GM19372 (cell line): ENCODE results near the gene VTA1.
"Not testable (repeated sequence)": the region's sequence is repeated elsewhere in the genome, so short reads cannot be mapped to it uniquely, and the experiment has no call there.

Experiments used
- ATAC-seq: cut with Tn5 transposase; IDR thresholded peaks from one replicate; pipeline ENCODE4 v1.9.1; 2021; ENCODE audit warnings: mild to moderate bottlenecking, low read depth, moderate library complexity; ENCODE audit not compliant: unreplicated experiment

Gene VTA1

GRCh38 chr6:142146828-142147662 lies at the start of gene VTA1, which contains the start of gene NMBR:
VTA1 (plus strand) TSS chr6:142147263; CDS start chr6:142147288, 25 bp downstream.
NMBR (minus strand) TSS chr6:142147122; CDS start chr6:142088658, 58,464 bp downstream.
- peak; percentile 100 for ATAC-seq

- not testable (repeated sequence) for ATAC-seq
These were observed 42.2 kb upstream of the VTA1 start for GRCh38 chr6:142104820-142105219.

- ATAC-seq: not testable (repeated sequence)
These were observed 36.2 kb upstream of the VTA1 start for GRCh38 chr6:142110820-142111219.

- ATAC-seq: no peak
These were observed 34.5 kb upstream of the VTA1 start for GRCh38 chr6:142112451-142113061.

GRCh38 chr6:142117366-142117765 lies 29.7 kb upstream of the VTA1 start:
- no peak for ATAC-seq

- no peak for ATAC-seq
These were observed 28.7 kb upstream of the VTA1 start for GRCh38 chr6:142118328-142118727.

GRCh38 chr6:142118925-142119324 lies 28.1 kb upstream of the VTA1 start:
- no peak for ATAC-seq

GRCh38 chr6:142121342-142121741 lies 25.7 kb upstream of the VTA1 start:
- ATAC-seq: no peak

- ATAC-seq: no peak
These were observed 16.2 kb upstream of the VTA1 start for GRCh38 chr6:142130814-142131213.

- ATAC-seq: no peak
These were observed 14.4 kb upstream of the VTA1 start, which contains the start of gene GJE1 for GRCh38 chr6:142132625-142133024. GJE1 (plus strand) TSS chr6:142132925; CDS start chr6:142133159, 234 bp downstream.

GRCh38 chr6:142138876-142139275 lies 8.2 kb upstream of the VTA1 start:
- no peak for ATAC-seq

GRCh38 chr6:142141531-142141930 lies 5.5 kb upstream of the VTA1 start:
- not testable (repeated sequence) for ATAC-seq

GRCh38 chr6:142152746-142153145 lies 5.7 kb downstream of the VTA1 start:
- ATAC-seq: no peak

GRCh38 chr6:142153196-142153595 lies 6.1 kb downstream of the VTA1 start:
- no peak for ATAC-seq

GRCh38 chr6:142154336-142154735 lies 7.3 kb downstream of the VTA1 start:
- ATAC-seq: no peak

- ATAC-seq: no peak
These were observed 8.0 kb downstream of the VTA1 start for GRCh38 chr6:142155091-142155490.

- no peak for ATAC-seq
These were observed 9.1 kb downstream of the VTA1 start for GRCh38 chr6:142155895-142156757.

- ATAC-seq: not testable (repeated sequence)
These were observed 9.7 kb downstream of the VTA1 start for GRCh38 chr6:142156758-142157068.

- ATAC-seq: no peak
These were observed 15.7 kb downstream of the VTA1 start for GRCh38 chr6:142162780-142163179.

GRCh38 chr6:142165227-142165626 lies 18.2 kb downstream of the VTA1 start:
- ATAC-seq: no peak

- ATAC-seq: no peak
These were observed 20.0 kb downstream of the VTA1 start for GRCh38 chr6:142167071-142167470.
